Middle frontal gyrus (tissue), 1 donor: ENCODE results near the gene PIP4K2A.

ENCODE experiments used
- DNase-seq: peaks from one replicate; pipeline ENCODE4 v3.0.0-alpha.2; 2015; ENCODE audit warnings: low spot score; ENCODE audit errors: extremely low spot score

The PIP4K2A gene

GRCh38 chr10:22667093-22667480, 47.3 kb downstream of the PIP4K2A start:
- no peak for DNase-seq

- DNase-seq = no peak
Observed at GRCh38 chr10:22666287-22667092, 47.9 kb downstream of the PIP4K2A start.

DNA sequence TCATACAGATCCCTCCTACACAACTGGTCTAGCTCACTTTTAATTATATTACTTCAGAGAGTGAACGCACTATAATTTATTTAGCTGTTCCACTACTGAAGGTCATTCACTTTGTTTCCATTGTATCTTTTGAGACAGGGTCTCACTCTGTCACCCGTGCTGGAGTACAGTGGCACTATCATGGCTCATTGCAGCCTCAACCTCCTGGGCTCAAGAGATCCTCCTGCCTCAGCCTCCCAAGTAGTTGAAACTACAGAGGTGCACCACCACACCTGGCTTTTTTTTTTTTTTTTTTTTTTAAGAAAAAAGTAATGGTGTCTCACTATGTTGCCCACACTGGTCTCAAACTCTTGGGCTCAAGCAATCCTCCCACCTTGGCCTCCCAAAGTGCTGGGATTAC, 49.0 kb downstream of the PIP4K2A start:
- no peak for DNase-seq

DNA sequence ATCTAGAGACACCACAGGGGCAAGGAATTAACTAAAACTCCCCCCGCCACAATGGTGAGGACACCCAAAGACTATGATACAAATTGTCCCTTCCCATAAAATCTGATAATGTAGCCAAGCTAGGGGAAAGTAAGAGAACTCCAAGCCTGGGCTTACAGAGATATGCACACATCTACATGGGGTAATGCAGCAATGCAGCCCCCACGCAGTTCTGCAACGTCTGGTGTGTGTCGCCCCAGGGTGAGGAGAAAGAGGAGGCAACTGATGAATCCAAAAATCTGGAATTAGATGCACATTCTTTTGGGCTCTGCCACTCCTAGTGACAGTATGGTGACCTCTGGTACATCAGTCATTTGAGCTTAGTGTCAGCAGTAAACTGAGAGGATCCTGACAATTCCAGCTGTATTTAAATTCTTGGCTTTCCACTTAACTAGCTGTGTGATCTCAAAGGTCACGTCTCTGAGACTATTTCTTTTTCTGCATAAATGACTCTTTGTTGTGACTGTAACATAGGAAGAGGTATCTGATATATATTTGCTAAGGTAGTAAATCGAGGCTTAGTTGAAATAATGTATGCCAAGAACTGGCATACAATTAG, 51.5 kb downstream of the PIP4K2A start:
- DNase-seq = no peak

GRCh38 chr10:22659866-22660265, 54.5 kb downstream of the PIP4K2A start:
- DNase-seq = no peak

GRCh38 chr10:22658745-22659410, 55.5 kb downstream of the PIP4K2A start:
- no peak for DNase-seq

GRCh38 chr10:22657566-22658225, 56.7 kb downstream of the PIP4K2A start:
- no peak for DNase-seq

DNA sequence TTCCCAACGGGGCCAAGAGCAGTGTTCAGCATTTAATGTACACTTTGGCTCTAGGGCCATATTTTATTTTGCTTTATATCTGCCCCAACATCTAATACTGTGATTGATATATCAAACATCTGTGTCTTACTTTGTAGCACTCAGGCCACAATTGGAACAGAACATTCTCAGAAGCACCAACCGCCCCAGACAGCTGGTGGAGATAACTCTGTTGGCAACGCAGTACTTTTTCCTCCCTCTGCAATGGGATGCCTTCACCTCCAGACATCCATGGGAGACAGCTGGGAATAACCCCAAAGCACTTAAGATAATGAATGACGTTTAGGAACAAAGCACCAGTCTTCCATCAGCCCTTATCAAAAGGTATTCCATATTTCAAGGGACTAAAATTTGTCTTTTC, 57.4 kb downstream of the PIP4K2A start:
- no peak for DNase-seq

DNA sequence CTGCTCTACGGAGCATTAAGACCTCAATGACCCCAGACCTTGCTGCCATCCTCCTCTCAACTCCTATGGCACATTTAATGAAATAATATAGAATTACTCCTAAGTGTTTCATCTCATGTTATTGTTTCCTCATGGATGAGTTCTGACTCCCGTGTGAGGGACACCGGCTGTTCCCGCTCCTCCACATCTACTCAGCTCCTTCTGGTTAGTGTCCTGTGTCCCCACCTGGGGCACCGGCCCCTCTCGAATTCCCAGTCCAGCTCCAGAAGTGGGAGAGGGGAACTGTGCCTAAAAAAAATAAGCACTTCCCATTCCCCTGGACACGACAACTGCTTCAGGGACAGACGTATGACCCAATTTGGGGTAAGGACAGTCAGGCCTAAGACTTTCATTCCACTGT, 58.3 kb downstream of the PIP4K2A start:
- DNase-seq = no peak

GRCh38 chr10:22655312-22655981, 58.9 kb downstream of the PIP4K2A start:
- DNase-seq = no peak

DNA sequence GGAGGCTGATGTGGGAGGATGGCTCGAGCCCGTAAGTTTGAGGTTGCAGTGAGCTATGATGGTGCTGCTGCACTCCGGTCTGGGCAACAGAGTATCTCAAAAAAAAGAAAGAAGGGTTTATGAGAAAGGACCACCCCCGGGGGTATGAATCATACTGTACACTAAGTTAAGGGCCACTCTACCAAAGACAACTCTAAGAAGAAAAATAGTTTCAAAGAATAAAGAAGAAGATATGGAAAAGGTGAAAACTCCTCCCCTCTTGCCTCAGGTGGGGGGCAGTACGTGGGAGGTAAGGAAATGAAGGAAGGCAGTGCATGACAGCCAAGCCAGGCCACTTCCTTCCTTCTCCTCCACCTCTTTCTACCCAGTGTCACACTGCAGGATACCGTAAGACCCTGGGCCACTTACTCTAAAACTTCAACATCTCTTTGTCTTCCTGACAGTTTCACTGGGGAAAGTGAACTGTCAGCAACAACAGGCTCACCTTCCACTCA, 61.3 kb downstream of the PIP4K2A start:
- no peak for DNase-seq

- no peak for DNase-seq
Observed at GRCh38 chr10:22651276-22651980, 63.0 kb downstream of the PIP4K2A start.

DNA sequence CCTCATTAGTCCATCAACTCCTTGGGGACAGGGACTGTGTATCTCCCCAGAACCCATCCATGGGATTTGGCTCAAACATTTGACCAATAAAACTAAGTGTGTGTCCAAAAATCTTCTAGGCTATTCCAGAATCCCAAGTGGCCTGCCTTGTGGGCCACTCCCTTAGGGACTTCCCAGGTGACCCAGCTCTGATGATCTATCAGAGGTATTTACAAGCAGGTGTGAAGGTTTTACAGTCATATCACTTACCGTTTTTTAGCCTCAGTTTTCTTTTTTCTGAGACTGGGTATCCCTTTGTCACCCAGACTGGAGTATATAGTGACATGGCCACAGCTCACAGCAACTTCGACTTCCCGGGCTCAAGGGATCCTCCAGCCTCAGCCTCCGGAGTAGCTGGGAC, 64.4 kb downstream of the PIP4K2A start:
- no peak for DNase-seq

DNA sequence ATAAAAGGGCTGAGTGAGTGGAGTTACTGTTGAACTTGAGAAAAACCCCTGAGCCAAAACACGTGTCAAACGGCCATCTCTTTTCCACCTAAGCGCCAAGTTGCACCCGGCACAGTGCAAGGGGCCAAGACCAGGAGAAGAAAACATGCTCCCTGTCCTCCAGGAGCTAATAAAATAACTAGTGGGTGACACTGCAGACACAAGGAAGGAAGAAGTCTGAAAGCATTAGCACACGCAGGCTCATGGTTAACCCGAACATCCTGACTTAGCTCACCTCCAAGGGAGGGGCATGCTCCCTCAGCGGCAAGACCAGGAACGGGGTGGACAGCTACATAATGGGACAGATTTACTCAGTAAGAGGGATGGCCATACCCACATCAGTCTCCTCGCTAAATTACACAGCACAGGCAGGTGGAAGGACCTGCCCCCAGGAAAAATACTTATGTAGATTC, 65.0 kb downstream of the PIP4K2A start:
- DNase-seq = no peak

DNA sequence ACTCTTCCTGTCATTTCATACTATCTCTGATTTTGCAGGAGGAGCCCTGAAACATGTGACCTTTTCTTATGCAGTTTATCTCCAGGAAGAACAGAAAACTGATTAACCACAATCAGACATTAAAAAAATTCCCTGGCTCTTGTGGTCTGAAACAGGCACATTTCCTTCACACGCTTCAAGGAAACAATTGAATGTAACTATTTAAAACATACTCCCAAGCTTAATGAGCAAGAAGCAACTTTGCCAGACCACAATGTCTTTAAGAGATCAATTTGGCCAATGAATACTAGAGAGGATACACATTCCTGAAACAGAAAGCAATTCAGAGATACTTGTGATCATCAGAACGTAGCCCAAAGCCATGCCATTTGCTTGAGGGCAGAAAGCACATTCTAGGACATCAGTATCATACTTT, 65.8 kb downstream of the PIP4K2A start:
- no peak for DNase-seq

GRCh38 chr10:22647244-22647643, 67.1 kb downstream of the PIP4K2A start:
- no peak for DNase-seq

GRCh38 chr10:22646388-22646853, 68.0 kb downstream of the PIP4K2A start:
- DNase-seq = no peak

GRCh38 chr10:22644222-22644621, 70.2 kb downstream of the PIP4K2A start:
- no peak for DNase-seq

DNA sequence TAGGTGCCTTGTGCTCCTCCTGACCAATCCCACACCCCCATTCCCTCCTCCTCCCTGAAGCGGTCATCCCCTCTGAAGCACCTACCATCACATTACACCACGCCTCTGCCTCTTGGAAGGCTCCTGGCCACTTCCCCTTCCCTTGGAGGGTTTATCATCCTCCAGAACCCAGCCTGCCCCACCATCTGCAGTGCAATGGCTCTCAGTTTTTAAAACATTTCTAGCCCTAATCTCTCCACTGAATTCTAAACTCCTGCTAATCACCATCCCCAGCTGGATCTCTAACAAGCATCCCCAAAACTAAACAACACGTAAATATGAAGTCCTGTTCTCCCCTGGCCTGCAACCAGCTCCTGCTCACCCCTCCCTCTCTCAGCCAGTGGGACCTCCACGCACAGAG, 70.6 kb downstream of the PIP4K2A start:
- no peak for DNase-seq

DNA sequence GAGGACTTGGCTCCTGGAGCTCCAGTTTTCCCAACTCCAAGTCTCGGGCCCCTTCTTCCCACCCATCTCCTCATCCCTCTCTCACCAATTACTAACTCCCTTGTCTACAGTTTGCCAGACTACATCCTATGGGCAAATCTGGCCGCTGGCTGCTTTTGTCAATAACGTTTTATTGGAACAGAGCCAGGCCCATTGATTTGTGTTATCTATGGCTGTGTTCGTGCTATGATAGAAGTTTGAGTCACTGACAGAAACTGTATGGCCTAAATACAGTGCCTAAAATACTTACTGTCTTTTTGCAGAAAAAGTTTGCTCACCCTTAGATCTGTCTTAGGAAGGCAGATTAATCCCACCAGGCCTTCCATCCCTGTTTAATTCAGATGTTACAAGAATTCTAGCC, 71.3 kb downstream of the PIP4K2A start:
- DNase-seq = no peak
